SK-N-MC (cell line): ENCODE results near the gene TSPEAR.
"Not testable (repeated sequence)": the region's sequence is repeated elsewhere in the genome, so short reads cannot be mapped to it uniquely, and the experiment has no call there.

Source experiments
- DNase-seq: peaks from one replicate; pipeline ENCODE4 v3.0.0-alpha.2; 2011; ENCODE audit warnings: low read depth, low spot score
- H3K27ac ChIP-seq: fragments of 200-600 bp; sonication (generic); 2 replicates; pipeline ENCODE4 v1.5.1; 2016; ENCODE audit warnings: mixed run types
- H3K36me3 ChIP-seq: fragments of 200-600 bp; sonication (generic); 2 replicates; pipeline ENCODE4 v1.6.1; 2017; ENCODE audit warnings: antibody characterized with exemption, low read length, mixed read lengths; ENCODE audit not compliant: insufficient read depth
- H3K4me3 ChIP-seq: fragments of 200-600 bp; sonication (generic); 2 replicates; pipeline ENCODE4 v1.5.1; 2016
- H3K9ac ChIP-seq: fragments of 200-600 bp; sonication (generic); 2 replicates; pipeline ENCODE4 v1.8.0; 2017; ENCODE audit warnings: mixed run types, mixed read lengths; ENCODE audit not compliant: insufficient read length
- H3K9me3 ChIP-seq: fragments of 200-600 bp; sonication (generic); 2 replicates; pipeline ENCODE4 v1.6.1; 2017; ENCODE audit warnings: low read depth, mild to moderate bottlenecking, antibody characterized with exemption, low read length, moderate library complexity, mixed read lengths
- EZH2 ChIP-seq: fragments of 200-600 bp; sonication (generic); IDR thresholded peaks from one replicate; pipeline ENCODE4 v1.6.1; 2017; ENCODE audit warnings: antibody characterized with exemption
- FOXP2 ChIP-seq: optimal IDR thresholded peaks from 2 replicates; pipeline ENCODE3; 2011; ENCODE audit warnings: mild to moderate bottlenecking, moderate library complexity; ENCODE audit not compliant: insufficient read depth; ENCODE audit errors: extremely low read length, control extremely low read depth
- POLR2AphosphoS5 ChIP-seq: IDR thresholded peaks from 2 replicates; pipeline ENCODE4 v1.6.1; 2012; ENCODE audit warnings: mild to moderate bottlenecking, low read depth, low read length, borderline replicate concordance

Gene TSPEAR

GRCh38 chr21:44677881-44678280 is 33.5 kb downstream of the TSPEAR start:
- H3K27ac ChIP-seq = no peak overlapping the region
- TF ChIP-seq POLR2AphosphoS5 (no peak), FOXP2 (no peak), EZH2 (no peak)
- H3K36me3 ChIP-seq = peaks cover 14% of the 10 kb centered on the region; the same call in 1 of the 2 replicates
- peaks cover 2% of the 10 kb centered on the region; the same call in 1 of the 2 replicates for H3K9me3 ChIP-seq
- no peak overlapping the region for H3K9ac ChIP-seq
- no peak overlapping the region for H3K4me3 ChIP-seq
- DNase-seq = no peak

GRCh38 chr21:44671911-44672310 is 39.5 kb downstream of the TSPEAR start:
- DNase-seq = no peak
- H3K9me3 ChIP-seq = peaks cover 15% of the 10 kb centered on the region
- peaks cover 11% of the 10 kb centered on the region; the same call in 1 of the 2 replicates for H3K36me3 ChIP-seq
- no peak overlapping the region for H3K9ac ChIP-seq
- TF ChIP-seq FOXP2 = no peak
- TF ChIP-seq EZH2 = no peak
- TF ChIP-seq POLR2AphosphoS5 = no peak
- no peak overlapping the region for H3K4me3 ChIP-seq
- no peak overlapping the region for H3K27ac ChIP-seq

- Histone ChIP-seq H3K27ac (no peak overlapping the region), H3K36me3 (peaks cover 18% of the 10 kb centered on the region; the same call in 1 of the 2 replicates), H3K4me3 (no peak overlapping the region), H3K9me3 (peaks cover 15% of the 10 kb centered on the region), H3K9ac (no peak overlapping the region)
- no peak for DNase-seq
- TF ChIP-seq FOXP2 = no peak
Measured at GRCh38 chr21:44670642-44671432, 40.5 kb downstream of the TSPEAR start.

- no peak for DNase-seq
- Histone ChIP-seq H3K9me3 (peaks cover 16% of the 10 kb centered on the region), H3K27ac (no peak overlapping the region), H3K36me3 (peaks cover 18% of the 10 kb centered on the region; the same call in 1 of the 2 replicates), H3K9ac (no peak overlapping the region), H3K4me3 (no peak overlapping the region)
- TF ChIP-seq FOXP2 (no peak), EZH2 (no peak), POLR2AphosphoS5 (no peak)
Measured at GRCh38 chr21:44667612-44668011, 43.8 kb downstream of the TSPEAR start.

GRCh38 chr21:44666401-44667320 is 44.7 kb downstream of the TSPEAR start, which contains the start of gene KRTAP12-2:
KRTAP12-2 (minus strand) TSS chr21:44666927; CDS start chr21:44666886, 41 bp downstream.
- no peak within 1 kb of the TSS for H3K9ac ChIP-seq
- H3K4me3 ChIP-seq = no peak within 1 kb of the TSS
- no peak for DNase-seq
- H3K27ac ChIP-seq = no peak within 1 kb of the TSS
- TF ChIP-seq EZH2 (no peak), FOXP2 (no peak), POLR2AphosphoS5 (no peak)
- H3K36me3 ChIP-seq = peaks cover 18% of the 10 kb centered on the region; the same call in 1 of the 2 replicates
- H3K9me3 ChIP-seq = peaks cover 16% of the 10 kb centered on the region

- Histone ChIP-seq H3K9me3 (peaks cover 11% of the 10 kb centered on the region), H3K4me3 (no peak overlapping the region), H3K27ac (no peak overlapping the region), H3K36me3 (peaks cover 25% of the 10 kb centered on the region; the same call in 1 of the 2 replicates), H3K9ac (no peak overlapping the region)
- TF ChIP-seq FOXP2 = no peak
- TF ChIP-seq EZH2 = no peak
- no peak for TF ChIP-seq POLR2AphosphoS5
- DNase-seq = no peak
Measured at GRCh38 chr21:44664691-44665090, 46.7 kb downstream of the TSPEAR start.

- H3K9ac ChIP-seq, H3K9me3 ChIP-seq, DNase-seq, H3K4me3 ChIP-seq, H3K27ac ChIP-seq: not testable (repeated sequence)
- peaks cover 35% of the 10 kb centered on the region; the same call in 1 of the 2 replicates for H3K36me3 ChIP-seq
Measured at GRCh38 chr21:44661567-44661966, 49.8 kb downstream of the TSPEAR start.

- no peak overlapping the region for H3K4me3 ChIP-seq
- TF ChIP-seq POLR2AphosphoS5 (no peak), FOXP2 (no peak), EZH2 (no peak)
- no peak overlapping the region for H3K9ac ChIP-seq
Measured at GRCh38 chr21:44658913-44659595, 52.3 kb downstream of the TSPEAR start.

More at GRCh38 chr21:44658913-44659595, 52.3 kb downstream of the TSPEAR start:
- Histone ChIP-seq H3K27ac (no peak overlapping the region), H3K36me3 (peaks cover 39% of the 10 kb centered on the region; the same call in 1 of the 2 replicates), H3K9me3 (peaks cover 5% of the 10 kb centered on the region; the same call in 1 of the 2 replicates)
- DNase-seq = no peak
